Measurements from ENCODE around the gene FARSB. TPM values are rescaled to one million over a fixed set of nuclear protein-coding genes. Genes with fewer than 3 reads are reported as not detected.
A peak's percentile ranks its signal among the peaks of the same experiment; 100 is the strongest.

FARSB gene
- total and polyA plus RNA-seq, 2 experiments from 2014 or later = 16.8 to 40.3 TPM

DNA sequence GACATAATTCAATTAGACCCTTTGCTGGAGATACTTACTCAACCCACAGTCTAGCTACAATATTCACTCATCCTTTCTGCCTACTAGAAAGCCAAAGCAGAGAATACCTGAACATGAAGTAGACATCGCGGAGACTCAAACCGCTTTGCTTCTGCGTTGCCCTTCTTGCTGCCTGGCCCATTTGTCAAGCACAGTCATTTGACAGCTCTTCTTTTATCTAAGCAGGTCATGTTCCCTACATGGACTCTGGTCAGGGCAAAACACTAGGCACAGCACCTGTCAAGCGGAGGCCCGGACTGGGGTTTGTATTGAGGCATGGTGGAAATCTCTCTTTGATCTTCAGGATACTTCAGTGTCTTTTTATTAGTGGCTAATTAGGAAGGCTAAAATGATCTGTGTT lies 89.7 kb downstream of the FARSB start:
- Histone ChIP-seq H3K4me3 (no peak overlapping the region), H2AFZ (no peak overlapping the region), H3F3A (ENCODE audit: insufficient read depth) (peaks cover 16% of the 10 kb centered on the region; the same call in 1 of the 2 replicates), H3K9me3 (ENCODE audit: low read depth) (no peaks in the 10 kb centered on the region), H4K20me1 (ENCODE audit: insufficient read depth) (no peaks in the 10 kb centered on the region; the same call in 1 of the 2 replicates), H3K4me2 (ENCODE audit: unreplicated experiment) (no peak overlapping the region), H3K9me2 (ENCODE audit: insufficient read depth) (no peaks in the 10 kb centered on the region), H3K36me3 (ENCODE audit: low read depth) (peaks cover 3% of the 10 kb centered on the region), H3K4me1 (ENCODE audit: insufficient read depth) (peaks cover 20% of the 10 kb centered on the region), H3K27ac (no peak overlapping the region), H3K79me2 (ENCODE audit: insufficient read depth) (no peaks in the 10 kb centered on the region), H3K27me3 (replicated peaks; ENCODE audit: insufficient read depth) (no peaks in the 10 kb centered on the region), H3K9ac (no peak overlapping the region)
- 98 to 100% methylated on average over 6 of the region's 6 CpGs for WGBS, 2 experiments (ENCODE audit: low coverage in 1 of 2, low lambda C conversion rate in 2 of 2, missing lambda C conversion rate in 2 of 2)
- no peak for DNase-seq
- TF ChIP-seq EZH2 (IDR thresholded peaks at IDR 0.05; ENCODE audit: insufficient read depth, poor library complexity, severe bottlenecking) (no peak), EZH2phosphoT487 (IDR thresholded peaks at IDR 0.05; ENCODE audit: insufficient read depth, low read depth) (no peak)
- in situ Hi-C loops (cut with MboI) = loop anchor here (25.0 kb wide), 1 partner anchor 504 kb away; no protein-coding TSS in a partner anchor

DNA sequence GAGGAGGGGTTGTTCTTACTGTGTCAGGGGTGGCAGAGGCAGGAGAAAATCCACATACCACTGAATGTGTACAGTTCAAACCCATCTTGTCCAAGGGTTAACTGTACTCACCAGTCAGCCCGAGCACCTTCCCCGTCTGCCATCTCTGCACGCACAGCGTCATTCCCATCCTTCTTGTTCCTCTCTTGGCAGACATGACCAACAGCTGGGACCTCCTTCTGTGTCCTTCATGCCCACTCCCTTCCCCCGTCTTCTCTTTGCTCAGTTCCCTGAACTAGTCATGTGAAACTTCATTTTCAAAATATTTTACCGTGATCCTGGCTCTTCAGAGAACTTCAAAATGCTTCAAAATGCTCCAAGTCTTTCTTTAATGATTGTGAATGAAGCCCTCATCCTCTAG lies 92.0 kb downstream of the FARSB start:
- no peak overlapping the region for H3K27ac ChIP-seq
- no peaks in the 10 kb centered on the region for H3K27me3 ChIP-seq (replicated peaks; ENCODE audit: insufficient read depth)
- H2AFZ ChIP-seq = no peak overlapping the region
- no peak for DNase-seq
- H3K79me2 ChIP-seq (ENCODE audit: insufficient read depth) = no peaks in the 10 kb centered on the region
- TF ChIP-seq EZH2phosphoT487 (IDR thresholded peaks at IDR 0.05; ENCODE audit: insufficient read depth, low read depth) (no peak), EZH2 (IDR thresholded peaks at IDR 0.05; ENCODE audit: insufficient read depth, poor library complexity, severe bottlenecking) (no peak)
- no peaks in the 10 kb centered on the region for H3K9me2 ChIP-seq (ENCODE audit: insufficient read depth)
- 87 to 93% methylated on average over 6 of the region's 6 CpGs for WGBS, 2 experiments (ENCODE audit: low coverage in 1 of 2, low lambda C conversion rate in 2 of 2, missing lambda C conversion rate in 2 of 2)
- H3K36me3 ChIP-seq (ENCODE audit: low read depth) = no peaks in the 10 kb centered on the region
- H3K9ac ChIP-seq = no peak overlapping the region
- no peak overlapping the region for H3K4me2 ChIP-seq (ENCODE audit: unreplicated experiment)
- H3F3A ChIP-seq (ENCODE audit: insufficient read depth) = no peaks in the 10 kb centered on the region
- H3K9me3 ChIP-seq (ENCODE audit: low read depth) = no peaks in the 10 kb centered on the region
- no peak overlapping the region for H3K4me3 ChIP-seq
- H3K4me1 ChIP-seq (ENCODE audit: insufficient read depth) = peaks cover 4% of the 10 kb centered on the region; the same call in 1 of the 2 replicates
- H4K20me1 ChIP-seq (ENCODE audit: insufficient read depth) = no peaks in the 10 kb centered on the region
- in situ Hi-C loops (cut with MboI) = loop anchor here (25.0 kb wide), 1 partner anchor 502 kb away; no protein-coding TSS in a partner anchor

DNA sequence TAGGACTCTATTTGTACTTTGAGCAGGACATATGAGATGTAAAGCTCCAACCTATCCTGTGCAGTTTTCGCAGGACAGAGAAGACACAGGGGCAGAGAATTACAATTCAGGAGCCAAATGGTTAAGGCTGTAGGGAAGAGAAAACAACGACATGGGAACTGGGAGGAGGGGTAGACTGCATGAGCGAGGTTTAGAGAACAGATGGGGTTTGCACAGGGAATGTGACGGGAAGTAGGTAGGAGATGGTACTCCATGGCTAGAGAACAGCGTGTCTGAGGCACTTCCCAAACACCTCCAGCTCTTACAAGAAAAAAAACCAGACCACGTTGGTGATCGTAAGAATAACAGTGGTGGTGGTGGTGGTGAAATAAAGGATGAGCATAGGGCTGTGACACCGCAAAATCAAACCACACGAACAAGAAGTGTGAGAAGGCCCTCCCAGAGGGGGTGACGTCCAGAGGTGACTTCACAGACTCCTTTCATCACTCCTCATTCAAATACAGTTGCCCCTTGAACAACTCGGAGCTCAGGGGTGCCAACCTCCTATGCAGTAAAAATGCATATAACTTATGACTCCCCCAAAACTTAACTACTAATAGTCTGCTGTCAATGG lies 92.7 kb downstream of the FARSB start:
- in situ Hi-C loops (cut with MboI) = loop anchor here (25.0 kb wide), 1 partner anchor 501 kb away; no protein-coding TSS in a partner anchor
- 73 to 75% methylated on average over 11 of the region's 11 CpGs for WGBS, 2 experiments (ENCODE audit: low coverage in 1 of 2, low lambda C conversion rate in 2 of 2, missing lambda C conversion rate in 2 of 2)

DNA sequence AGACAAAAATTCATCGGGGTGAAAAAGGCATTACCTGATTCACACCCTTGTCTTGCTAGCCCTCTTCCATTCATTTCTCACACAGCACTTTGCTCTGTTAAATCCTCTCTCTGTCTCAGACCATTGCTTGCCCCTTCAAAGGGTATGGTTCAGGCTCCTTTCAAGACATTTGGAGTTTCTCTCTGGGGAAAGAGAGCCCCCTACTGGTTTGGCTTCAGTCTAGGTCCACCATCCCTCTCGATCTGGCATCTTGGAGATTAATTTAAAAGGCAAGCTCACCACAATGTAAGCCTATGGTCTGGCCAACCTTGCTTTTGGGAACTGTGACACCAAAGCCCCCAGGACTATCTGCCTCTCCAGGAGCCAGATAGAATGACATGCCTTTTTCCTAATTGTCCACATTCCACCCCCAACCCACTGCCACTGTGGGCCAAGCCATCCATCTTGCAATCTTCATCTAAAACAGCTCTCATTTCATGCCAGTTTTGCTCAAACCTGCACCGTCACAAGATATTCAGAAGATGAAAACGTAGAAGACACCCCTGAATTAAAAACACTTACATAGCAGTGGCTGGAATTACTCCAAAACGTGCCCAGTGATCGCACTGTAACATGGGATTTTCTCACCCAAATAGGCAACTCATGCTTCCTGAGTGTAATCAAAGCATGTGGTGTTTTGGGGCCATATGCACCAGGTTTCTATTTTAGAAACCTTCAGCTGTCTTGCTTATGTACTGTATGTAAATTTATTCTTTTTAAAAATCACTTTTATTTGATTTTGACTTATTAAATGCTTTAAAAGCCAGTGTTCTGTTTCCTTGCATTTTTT lies 93.9 kb downstream of the FARSB start:
- H3F3A ChIP-seq (ENCODE audit: insufficient read depth) = no peaks in the 10 kb centered on the region
- H3K9ac ChIP-seq = no peak overlapping the region
- TF ChIP-seq EZH2phosphoT487 (IDR thresholded peaks at IDR 0.05; ENCODE audit: insufficient read depth, low read depth) (no peak), EZH2 (IDR thresholded peaks at IDR 0.05; ENCODE audit: insufficient read depth, poor library complexity, severe bottlenecking) (no peak)
- H3K9me2 ChIP-seq (ENCODE audit: insufficient read depth) = no peaks in the 10 kb centered on the region
- in situ Hi-C loops (cut with MboI) = loop anchor here (25.0 kb wide), 1 partner anchor 500 kb away; no protein-coding TSS in a partner anchor
- no peaks in the 10 kb centered on the region for H4K20me1 ChIP-seq (ENCODE audit: insufficient read depth)
- H3K36me3 ChIP-seq (ENCODE audit: low read depth) = no peaks in the 10 kb centered on the region
- H3K4me2 ChIP-seq (ENCODE audit: unreplicated experiment) = no peak overlapping the region
- no peaks in the 10 kb centered on the region for H3K4me1 ChIP-seq (ENCODE audit: insufficient read depth)
- H3K27ac ChIP-seq = no peak overlapping the region
- H3K4me3 ChIP-seq = no peak overlapping the region
- no peaks in the 10 kb centered on the region for H3K9me3 ChIP-seq (ENCODE audit: low read depth)
- no peak overlapping the region for H2AFZ ChIP-seq
- WGBS, 2 experiments (ENCODE audit: low coverage in 1 of 2, low lambda C conversion rate in 2 of 2, missing lambda C conversion rate in 2 of 2) = 55% methylated on average over 6 of the region's 6 CpGs
- no peaks in the 10 kb centered on the region for H3K79me2 ChIP-seq (ENCODE audit: insufficient read depth)
- peak; percentile 49 for DNase-seq
- no peaks in the 10 kb centered on the region; the same call in 1 of the 2 replicates for H3K27me3 ChIP-seq (replicated peaks; ENCODE audit: insufficient read depth)

More for the DNA sequence above, 92.7 kb downstream of the FARSB start:
- no peaks in the 10 kb centered on the region for H3K9me2 ChIP-seq (ENCODE audit: insufficient read depth)
- TF ChIP-seq EZH2phosphoT487 (IDR thresholded peaks at IDR 0.05; ENCODE audit: insufficient read depth, low read depth) (no peak), EZH2 (IDR thresholded peaks at IDR 0.05; ENCODE audit: insufficient read depth, poor library complexity, severe bottlenecking) (no peak)
- no peaks in the 10 kb centered on the region for H4K20me1 ChIP-seq (ENCODE audit: insufficient read depth)
- no peak for DNase-seq
- H3K27ac ChIP-seq = no peak overlapping the region
- no peak overlapping the region for H3K9ac ChIP-seq
- no peak overlapping the region for H3K4me2 ChIP-seq (ENCODE audit: unreplicated experiment)
- H3F3A ChIP-seq (ENCODE audit: insufficient read depth) = no peaks in the 10 kb centered on the region
- H3K4me1 ChIP-seq (ENCODE audit: insufficient read depth) = no peaks in the 10 kb centered on the region
- H3K9me3 ChIP-seq (ENCODE audit: low read depth) = no peaks in the 10 kb centered on the region
- no peak overlapping the region for H3K4me3 ChIP-seq
- H2AFZ ChIP-seq = no peak overlapping the region
- no peaks in the 10 kb centered on the region for H3K36me3 ChIP-seq (ENCODE audit: low read depth)
- H3K27me3 ChIP-seq (replicated peaks; ENCODE audit: insufficient read depth) = no peaks in the 10 kb centered on the region
- no peaks in the 10 kb centered on the region for H3K79me2 ChIP-seq (ENCODE audit: insufficient read depth)
